HG03025 (cell line): ENCODE measurements around the gene KNSTRN.

Experiments
- ATAC-seq: cut with Tn5 transposase; IDR thresholded peaks from one replicate; pipeline ENCODE4 v1.9.1; 2021; ENCODE audit warnings: mild to moderate bottlenecking, moderate library complexity; ENCODE audit not compliant: unreplicated experiment, low FRiP score

The KNSTRN gene

GRCh38 chr15:40424483-40425115, 42.1 kb downstream of the KNSTRN start:
- ATAC-seq = no peak

DNA sequence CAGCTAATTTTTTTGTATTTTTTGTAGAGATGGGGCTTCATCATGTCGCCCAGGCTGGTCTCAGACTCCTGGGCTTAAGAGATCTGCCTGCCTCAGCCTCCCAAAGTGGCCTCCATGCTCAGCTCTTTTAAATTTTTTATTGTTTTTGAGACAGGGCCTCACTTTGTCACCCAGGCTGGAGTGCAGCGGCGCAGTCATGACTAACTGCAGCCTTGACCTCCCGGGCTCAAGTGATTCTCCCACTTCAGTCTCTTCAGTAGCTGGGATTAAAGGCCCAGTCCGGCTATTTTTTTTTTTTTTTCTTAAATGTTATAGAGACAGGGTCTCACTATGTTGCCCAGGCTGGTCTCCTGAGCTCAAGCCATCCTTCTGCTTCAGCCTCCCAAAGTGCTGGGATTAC, 43.2 kb downstream of the KNSTRN start:
- no peak for ATAC-seq

DNA sequence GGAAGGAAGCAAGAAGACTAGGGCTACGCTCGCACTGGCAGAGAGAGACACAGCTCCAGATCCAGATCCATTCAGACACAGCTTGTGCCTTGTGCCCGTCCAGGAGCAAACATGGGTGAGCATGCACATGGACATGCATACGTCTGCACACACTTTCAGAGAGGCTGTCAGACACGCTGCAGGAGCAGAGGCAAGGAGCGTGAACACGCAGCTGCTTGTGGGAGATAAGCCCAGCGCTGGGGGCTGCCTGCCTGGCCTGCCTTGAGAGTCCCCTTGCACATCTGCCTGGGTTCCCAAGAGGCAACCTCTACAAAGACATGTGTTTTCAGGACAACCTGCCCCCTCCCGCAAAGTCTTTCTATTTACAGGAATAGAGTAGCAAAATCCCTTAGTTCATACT, 44.7 kb downstream of the KNSTRN start:
- ATAC-seq = no peak

DNA sequence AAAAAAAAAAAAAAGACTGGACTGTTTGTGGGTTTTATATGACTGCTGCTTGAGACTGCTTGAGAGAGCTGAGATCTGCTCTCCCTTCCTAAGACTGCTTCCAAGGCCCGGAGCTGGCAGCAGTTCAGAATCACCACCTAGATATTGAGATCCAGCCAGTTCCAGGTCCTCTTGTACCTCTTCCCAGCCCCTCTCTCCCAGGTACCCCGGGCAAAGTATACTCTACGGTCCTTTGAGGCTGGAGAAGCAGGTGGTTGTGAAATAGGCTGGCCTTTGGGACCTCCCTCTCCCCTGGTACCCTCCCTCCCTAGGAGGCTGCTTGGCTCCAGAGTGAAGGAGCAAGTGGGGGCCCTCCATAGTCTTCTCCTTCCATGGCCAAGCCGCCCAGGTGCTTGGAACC, 45.7 kb downstream of the KNSTRN start:
- no peak for ATAC-seq

GRCh38 chr15:40429068-40429710, 46.7 kb downstream of the KNSTRN start:
- no peak for ATAC-seq

DNA sequence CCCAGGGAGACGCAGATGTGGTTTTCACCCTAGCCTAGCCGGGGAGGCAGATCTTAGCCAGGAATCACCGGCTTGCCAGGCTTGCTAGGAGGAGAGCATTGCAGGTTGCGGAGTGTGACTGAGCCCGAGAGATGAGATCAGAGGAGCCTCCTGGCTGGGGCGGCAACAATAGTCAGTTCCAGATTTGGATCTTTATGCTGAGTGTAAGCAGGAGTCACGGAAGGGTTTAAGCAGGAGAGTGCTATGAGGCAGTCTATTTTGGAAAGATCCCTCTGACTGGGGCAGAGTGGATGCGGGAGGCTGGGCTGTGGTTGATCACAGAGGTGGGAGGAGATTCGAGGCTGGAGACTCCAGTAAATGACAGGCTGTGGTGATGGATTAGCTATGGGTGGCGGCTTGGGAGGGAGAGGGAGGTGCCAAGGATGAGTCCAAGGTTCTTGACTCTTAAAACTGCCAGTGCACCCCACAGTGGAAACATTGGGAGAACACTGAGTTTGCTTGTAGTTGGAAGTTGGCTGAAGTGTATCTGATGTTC, 47.8 kb downstream of the KNSTRN start:
- ATAC-seq = no peak

GRCh38 chr15:40435023-40435709, 52.6 kb downstream of the KNSTRN start:
- no peak for ATAC-seq

DNA sequence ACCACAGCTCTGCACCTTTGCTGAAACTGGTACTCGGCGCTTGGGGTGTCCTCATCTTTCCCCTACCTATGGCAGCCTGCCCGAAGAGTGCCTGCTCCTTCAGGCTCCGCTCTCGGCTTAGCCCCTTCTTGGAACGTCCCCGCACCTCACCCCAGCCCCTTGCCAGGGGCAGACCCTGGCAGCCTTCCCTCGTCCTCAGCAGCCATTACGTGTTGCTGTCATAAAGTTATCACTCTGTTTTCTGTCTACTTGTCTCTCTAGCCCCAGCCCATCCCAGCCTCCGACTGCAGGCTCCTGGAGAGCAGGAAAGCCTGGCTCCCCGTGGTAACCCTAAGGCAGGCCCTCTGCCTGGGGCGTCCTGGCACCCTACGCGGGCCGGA, 53.2 kb downstream of the KNSTRN start:
- ATAC-seq = no peak

DNA sequence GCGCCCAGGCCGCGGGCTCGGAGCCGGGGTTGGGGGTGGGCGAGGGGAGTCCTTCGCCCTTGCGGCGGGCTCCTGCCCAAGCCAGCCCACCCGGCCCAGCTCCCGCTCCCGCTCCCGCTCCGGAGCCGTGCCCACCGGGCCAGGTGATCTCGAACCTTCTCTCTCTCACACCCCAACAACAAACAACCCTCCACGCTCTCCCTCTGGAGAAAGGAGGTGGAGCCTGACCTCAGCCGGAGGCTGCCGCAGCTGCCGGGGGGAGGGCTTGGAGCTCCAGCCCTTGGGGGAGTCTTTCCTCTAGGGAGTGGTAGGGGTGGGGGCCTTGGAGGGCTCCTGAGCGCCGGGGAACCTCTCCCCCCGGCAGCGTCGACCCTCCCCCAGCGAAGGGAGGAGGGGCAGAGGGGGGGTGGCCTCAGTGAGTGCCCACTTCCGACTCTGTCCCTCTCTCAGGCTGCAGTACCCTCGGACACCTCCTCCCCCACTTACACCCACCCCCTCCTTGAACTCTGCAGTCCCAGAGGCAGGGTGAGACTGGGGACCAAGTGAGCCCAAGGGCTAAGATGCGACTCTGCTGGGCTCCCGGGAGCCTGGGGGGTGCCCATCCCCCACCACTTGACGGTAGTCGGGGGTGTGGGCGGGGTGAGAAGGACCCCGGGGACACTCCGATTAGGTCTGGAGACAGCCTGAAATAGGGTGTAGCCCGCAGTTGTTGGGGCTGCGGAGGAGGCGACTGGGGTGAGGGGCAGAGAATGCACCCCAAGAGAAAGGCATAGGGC, 53.8 kb downstream of the KNSTRN start:
- ATAC-seq = no peak

DNA sequence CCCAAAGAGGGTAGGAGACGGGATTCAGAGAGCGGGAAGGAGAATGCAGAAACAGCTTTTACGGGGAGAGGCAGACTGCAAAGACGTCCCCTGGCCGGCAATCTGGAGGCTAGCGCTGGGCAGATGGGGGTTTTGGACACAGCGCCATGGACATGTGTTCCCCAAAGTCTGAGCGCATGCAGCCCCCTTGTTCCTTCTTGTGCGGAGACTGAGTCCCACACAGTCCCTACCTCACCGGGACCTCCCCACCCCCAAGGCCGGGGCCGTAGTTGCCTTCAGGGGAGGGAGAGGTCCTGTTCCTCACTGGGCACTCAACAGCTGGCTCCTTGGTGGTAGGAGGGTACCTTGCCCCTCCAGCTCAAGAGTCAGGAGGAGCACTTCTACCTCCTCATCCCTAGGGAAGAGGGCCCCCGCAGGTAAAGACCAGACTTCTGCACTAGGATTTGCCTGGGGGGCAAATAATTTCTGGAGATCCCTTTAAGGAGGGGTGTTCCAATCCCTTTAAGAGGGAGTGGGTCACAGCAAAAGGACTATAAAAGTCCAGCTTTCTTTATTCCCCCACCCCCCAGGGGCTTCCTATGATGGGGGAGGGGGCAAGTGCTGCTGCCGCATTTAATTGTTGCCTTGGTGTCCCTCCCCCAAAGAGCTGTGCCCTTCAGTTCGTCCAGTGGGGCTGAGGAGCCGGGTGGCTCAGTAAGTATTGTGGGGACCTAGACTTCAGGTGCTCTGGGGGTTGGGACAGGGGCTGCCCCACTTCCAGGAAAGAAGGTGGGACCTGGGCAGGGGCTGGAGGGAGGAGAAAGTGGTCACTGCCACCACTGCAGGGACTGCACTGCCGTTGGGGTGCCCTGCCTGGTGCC, 54.6 kb downstream of the KNSTRN start:
- ATAC-seq = no peak

DNA sequence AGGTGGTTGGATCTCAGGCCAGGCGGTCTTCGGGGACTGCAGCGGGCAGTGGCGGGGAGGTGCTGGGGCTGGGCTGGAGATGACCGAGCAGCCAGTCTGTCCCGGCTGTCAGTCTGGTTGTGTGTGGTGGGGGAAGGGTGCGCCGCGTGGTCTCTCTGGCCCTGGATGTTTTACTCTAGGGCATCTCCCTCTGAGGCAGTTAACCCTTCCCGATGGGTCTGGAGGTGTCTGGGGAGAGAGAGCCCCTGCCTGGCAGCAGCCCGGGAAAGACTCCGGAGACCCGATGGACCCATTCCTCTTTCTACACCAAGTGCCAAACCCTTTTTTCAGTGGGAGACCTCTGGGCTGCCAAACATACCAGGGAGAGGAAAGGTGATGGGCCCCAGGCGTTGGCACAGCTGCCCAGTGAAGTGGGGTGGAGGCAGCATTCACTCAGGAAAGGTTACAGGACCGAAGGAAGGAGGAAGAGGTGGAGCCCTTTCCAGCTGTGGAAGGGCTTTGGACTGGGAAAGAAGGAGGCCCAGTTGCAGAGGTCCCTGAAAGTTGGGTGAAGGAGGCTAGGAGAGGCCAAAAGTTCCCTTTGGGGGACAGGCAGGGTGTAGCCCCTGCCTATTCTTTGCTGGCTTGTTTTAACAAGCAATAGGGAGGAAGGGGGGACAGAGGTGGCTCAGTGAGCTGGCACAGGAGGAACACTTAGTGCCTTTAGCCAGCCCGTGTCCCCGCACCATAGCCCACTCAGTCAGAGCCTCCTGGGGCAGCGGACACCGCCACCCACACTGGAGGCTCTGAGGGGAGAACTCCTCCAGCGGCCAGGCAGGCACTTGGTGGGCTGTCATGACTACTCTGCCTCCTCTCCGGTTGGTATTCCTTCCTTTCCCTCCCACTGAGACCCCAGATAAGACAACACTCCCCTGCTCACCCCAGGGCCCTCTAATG, 55.5 kb downstream of the KNSTRN start:
- ATAC-seq = no peak

DNA sequence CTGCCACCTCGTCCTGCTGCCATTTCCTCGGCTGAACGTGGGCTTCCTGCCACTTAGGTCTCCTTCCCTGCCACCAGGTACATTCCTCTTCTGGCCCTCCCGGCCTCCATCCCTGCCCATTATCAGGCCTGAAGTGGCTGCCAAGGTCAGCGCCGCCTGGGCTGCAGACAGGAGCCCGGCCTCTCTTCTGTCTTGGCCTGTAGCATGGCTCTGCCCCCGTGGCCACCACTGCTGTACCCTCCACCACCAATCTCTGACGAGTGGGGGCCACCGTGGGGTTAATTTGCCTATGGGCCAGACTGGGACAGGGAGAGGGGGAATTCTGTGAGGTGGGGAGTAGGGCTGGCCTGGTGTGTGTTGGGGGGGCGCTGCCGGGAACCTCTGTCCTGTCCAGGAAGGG, 56.2 kb downstream of the KNSTRN start:
- ATAC-seq = no peak

DNA sequence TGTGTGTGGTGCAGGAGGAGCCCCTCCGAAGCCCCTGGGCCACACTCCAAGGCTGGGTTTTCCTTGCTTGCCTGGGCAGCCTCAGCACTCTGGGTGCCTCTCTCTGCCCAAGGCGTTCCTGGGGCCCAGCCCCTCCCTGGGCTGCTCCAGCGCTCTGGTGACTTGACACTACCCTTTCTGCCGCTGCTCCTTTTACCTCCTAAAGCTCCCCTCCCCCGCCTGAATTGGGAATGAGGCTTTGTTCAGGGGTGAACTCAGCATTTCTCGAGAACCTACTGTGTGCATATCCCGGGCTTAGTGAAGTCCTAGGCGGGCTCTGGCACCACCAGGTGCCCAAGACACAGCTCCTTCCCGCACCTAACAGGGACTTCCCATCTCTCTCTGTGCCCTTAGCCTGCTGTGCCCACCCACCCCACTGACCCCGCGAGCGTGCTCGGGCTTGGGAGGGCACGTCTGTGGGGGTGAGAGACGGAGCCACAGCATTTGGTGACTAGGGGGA, 57.0 kb downstream of the KNSTRN start:
- no peak for ATAC-seq

DNA sequence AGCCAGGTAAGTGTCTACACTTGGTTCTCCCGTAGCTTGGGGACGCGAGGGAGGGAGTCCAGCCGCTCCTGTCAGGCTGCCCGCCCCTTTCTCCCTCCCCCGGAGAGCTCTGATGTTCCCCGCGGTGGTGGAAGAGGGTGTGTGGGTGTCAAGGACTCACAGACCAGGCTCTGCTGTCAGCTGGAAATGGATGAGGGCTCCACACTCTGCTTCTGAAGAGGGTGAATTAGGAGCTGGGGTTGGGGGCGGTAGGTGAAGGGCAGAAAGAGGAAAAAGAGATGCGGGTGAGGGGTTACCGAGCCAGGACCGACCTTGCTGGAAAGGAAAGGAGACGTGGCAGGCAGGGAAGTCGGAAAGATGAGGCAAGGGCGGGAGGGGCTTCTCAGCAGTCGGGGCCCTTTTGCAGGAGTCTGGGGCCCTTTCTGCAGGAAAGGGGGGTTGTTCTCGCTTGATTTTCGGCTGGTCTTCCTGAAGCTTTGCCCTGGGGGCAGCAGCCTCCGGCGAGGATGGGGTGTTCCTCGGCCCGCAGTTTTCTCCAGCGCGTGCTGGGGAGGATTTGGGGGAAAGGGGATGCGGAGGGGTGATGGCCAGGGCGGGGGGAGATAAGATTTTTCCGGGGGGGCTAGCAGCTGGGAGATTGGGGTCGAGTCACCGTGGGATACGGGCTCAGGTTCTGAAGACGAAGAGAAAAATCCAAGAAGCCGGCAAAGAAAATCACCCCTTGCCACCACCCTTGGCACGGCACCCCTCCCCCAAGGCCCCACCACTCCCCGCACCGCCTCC, 57.6 kb downstream of the KNSTRN start:
- ATAC-seq = no peak

DNA sequence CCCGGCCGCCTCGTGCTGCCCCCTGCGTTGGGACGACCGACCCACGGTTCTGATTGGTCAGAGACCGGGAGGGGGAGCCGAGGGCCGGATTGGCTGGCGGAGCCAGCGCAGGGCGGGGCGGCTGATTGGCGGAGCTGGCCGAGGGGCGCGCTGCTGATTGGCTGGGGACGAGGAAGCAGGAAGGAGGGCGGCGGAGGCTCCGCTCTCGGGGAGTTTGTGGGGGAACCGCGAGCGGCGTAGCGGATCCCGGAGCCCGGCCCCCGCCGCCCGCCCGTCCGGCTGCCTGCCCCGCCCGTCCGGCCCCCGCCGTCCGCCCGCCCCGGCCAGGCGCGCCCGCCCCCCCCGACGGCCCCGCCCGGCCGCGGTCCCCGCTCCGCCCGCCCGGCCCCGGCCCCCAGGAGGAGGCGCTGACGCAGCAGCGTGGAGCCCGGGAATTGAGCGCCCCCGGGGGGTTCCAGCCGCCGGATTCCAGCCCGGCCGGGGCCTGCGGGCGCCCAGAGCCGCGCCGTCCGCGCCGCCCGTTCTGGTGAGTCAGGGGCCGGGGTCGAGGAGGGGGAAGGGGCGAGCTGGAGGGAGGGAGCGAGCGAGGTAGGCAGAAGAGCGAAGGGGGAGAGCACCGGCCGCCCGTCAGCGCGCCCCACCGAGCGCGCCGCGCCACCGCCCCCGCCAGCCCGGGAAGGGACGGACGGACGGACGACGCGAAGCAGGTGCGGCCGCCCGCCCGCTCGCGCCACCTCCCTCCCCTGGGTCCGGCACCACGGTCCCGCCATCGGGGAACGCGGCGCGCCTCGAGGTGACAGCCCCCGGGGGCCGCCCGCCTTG, 58.4 kb downstream of the KNSTRN start, which contains the start of gene BAHD1:
Gene BAHD1, plus strand, starts transcription at position 211 of the 822 bp plus-strand sequence. CDS start 17,512 bp downstream, outside the sequence.
- ATAC-seq = peak; percentile 78

DNA sequence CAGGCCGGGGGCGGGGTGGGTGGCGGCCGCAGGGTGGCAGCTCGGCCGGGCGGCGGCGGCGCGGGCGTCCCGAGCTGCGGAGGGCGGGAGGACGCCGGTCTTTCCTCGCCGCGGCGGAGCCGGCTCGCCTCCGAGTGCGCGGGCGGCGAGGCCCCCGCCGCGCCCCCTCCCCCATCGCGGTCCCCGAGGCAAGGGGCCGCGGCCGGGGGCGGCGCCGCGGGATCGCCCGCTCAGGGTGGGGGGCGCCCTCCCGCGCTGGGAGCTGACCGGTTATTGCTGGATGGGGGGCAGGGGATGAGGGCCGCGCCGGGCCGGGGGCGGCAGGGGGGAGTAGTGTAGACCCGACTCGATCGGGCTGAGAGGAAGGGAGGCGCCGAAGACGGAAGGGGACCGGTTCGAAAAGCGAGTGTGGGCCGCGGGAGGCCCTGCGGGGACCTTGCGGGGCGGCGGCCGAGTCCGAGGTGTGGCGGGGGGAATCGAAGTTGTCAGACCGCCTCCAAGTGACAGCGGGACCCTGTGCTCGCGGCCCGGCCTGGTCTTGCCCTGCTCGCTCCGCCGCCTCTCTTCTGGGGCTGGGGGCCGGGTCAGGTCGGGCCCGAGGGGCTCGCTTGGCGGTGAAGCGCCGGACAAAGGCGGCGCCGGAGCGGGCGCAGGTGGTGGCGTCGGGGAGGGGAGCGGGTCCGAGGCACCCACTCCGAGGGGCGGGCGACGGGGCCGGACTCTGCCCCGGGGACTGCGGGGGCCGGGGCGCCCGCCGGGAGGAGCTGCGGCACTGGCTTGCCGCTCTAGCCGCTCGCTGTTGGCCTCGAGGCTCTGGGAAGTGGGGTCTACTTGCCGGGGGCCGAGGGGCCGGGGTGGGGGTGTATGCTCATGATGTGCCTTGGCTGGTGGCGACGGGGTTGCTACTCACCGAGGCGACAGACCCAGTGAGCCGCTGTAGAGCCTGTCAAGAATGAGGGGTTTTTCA, 59.3 kb downstream of the KNSTRN start:
- no peak for ATAC-seq
